ENCODE data around the gene SLC4A2.
"Not testable (repeated sequence)": the region's sequence is repeated elsewhere in the genome, so short reads cannot be mapped to it uniquely, and the experiment has no call there.

Gene SLC4A2

DNA sequence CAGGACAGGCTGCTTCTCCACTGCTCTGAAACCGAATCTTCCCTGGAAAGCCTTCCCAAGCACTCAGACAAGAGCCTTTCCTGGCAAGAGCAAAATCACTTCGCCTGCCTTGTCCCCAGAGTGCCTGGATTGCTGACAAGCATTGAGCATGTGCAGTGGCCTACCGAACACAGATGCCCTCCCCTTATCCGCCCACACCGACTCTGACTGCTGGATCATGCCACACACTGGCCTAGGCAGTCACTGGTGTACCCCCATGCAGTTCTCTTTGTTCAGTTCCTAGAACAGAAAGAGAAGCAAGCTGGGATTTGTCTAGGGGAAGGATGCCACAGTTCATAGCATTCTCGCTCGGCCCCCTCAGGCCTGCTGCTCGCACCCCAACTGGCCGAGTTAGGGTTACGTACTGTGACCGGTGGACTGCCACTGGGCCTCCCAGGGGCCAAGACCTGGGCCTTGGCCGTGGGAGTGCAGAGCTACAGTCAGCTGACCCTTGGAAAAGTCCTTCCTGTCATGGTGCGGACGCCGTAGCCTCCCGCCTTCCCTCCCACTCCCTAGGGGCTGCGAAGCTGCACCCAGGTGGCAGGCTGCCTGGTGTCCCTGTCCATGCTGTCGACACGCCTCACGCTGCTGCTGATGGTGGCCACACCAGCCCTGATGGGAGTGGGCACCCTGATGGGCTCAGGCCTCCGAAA, 24.2 kb upstream of the SLC4A2 start:
- H3K27me3 ChIP-seq (ENCODE audit: insufficient read depth, insufficient read length), result no peaks in the 10 kb centered on the region
- H3K4me3 ChIP-seq (ENCODE audit: insufficient read length, low read depth), result no peak overlapping the region
- H3K36me3 ChIP-seq (ENCODE audit: insufficient read depth, insufficient read length, low read length), result peaks cover 57% of the 10 kb centered on the region
- TF ChIP-seq YY1 (IDR thresholded peaks at IDR 0.05; ENCODE audit: insufficient read depth, insufficient read length) (no peak), ZNF274 (IDR thresholded peaks at IDR 0.05; ENCODE audit: low read depth, low read length) (no peak), SUZ12 (IDR thresholded peaks at IDR 0.05; ENCODE audit: extremely low read depth, insufficient read depth, insufficient read length) (no peak)
- no peaks in the 10 kb centered on the region for H3K9me3 ChIP-seq (ENCODE audit: insufficient read depth, low read length)
- H3K9ac ChIP-seq (ENCODE audit: insufficient read length, low read depth), result no peak overlapping the region
- no peak for DNase-seq (ENCODE audit: low read depth, low spot score)
- H3K4me1 ChIP-seq (ENCODE audit: insufficient read depth, insufficient read length), result peaks cover 11% of the 10 kb centered on the region

DNA sequence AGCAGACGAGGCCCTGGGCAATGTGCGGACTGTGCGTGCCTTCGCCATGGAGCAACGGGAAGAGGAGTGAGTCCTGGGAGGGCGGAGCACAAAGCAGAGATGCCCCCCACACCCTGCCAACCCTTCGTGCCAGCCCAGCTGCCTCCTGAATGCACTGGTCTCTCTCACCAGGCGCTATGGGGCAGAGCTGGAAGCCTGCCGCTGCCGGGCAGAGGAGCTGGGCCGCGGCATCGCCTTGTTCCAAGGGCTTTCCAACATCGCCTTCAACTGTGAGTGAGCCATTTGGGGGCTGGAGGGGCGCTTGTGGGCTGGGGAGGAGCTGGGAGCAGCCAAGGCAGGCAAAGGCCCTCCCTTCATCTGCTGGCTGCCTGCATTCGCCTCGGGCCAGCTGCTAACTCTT, 23.5 kb upstream of the SLC4A2 start:
- DNase-seq (ENCODE audit: low read depth, low spot score), result no peak
- Histone ChIP-seq H3K4me1 (ENCODE audit: insufficient read depth, insufficient read length) (peaks cover 11% of the 10 kb centered on the region), H3K27me3 (ENCODE audit: insufficient read depth, insufficient read length) (no peaks in the 10 kb centered on the region), H3K36me3 (ENCODE audit: insufficient read depth, insufficient read length, low read length) (peaks cover 57% of the 10 kb centered on the region), H3K4me3 (ENCODE audit: insufficient read length, low read depth) (no peak overlapping the region), H3K9me3 (ENCODE audit: insufficient read depth, low read length) (no peaks in the 10 kb centered on the region), H3K9ac (ENCODE audit: insufficient read length, low read depth) (no peak overlapping the region)
- no peak for TF ChIP-seq YY1 (IDR thresholded peaks at IDR 0.05; ENCODE audit: insufficient read depth, insufficient read length)
- no peak for TF ChIP-seq ZNF274 (IDR thresholded peaks at IDR 0.05; ENCODE audit: low read depth, low read length)
- no peak for TF ChIP-seq SUZ12 (IDR thresholded peaks at IDR 0.05; ENCODE audit: extremely low read depth, insufficient read depth, insufficient read length)

DNA sequence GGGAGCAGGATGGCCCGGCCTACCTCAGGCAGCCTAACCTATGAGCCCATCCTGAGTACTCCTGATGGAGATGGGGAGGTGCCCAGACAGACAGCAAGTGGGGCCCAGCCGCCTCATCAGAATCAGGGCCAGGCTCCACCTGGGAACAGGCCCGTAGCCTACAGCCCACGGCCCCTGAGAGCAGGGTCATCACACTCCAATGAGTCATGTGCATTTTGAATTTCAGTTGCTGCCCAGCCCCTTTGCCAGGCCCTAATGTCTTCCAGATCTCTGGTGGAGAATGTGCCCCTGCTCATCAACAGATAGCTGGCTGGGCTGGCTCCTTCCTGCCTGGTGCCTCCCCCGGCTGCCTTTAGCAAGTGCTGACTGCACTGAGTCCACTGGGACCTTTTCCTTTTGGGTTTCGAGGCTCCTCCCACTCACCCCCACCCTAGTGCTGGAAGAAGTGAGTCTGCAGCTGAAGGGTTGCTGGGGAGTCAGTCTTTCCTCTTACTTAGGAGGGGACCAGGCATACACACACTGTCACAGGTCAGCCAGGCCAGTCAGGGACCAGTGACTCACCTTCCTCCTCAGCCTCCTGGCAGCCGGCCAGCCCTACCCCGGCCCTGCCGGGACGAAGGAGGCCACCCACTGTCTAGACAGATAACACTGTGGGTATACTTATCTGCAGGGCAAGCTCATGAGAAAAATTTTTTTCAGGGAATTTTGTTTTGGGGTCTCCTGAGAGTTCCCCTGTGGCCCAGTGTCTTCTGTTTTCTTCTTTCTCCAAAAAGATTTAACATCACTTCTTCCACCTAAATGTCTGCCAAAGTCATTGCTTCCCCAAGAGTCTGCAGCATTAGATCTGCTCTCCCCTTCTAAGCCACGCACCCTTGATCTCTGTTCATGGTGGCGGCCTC, 20.2 kb upstream of the SLC4A2 start:
- TF ChIP-seq SUZ12 (IDR thresholded peaks at IDR 0.05; ENCODE audit: extremely low read depth, insufficient read depth, insufficient read length) (no peak), YY1 (IDR thresholded peaks at IDR 0.05; ENCODE audit: insufficient read depth, insufficient read length) (no peak), ZNF274 (IDR thresholded peaks at IDR 0.05; ENCODE audit: low read depth, low read length) (no peak)
- no peak for DNase-seq (ENCODE audit: low read depth, low spot score)
- H3K9me3 ChIP-seq (ENCODE audit: insufficient read depth, low read length), result no peaks in the 10 kb centered on the region

DNA sequence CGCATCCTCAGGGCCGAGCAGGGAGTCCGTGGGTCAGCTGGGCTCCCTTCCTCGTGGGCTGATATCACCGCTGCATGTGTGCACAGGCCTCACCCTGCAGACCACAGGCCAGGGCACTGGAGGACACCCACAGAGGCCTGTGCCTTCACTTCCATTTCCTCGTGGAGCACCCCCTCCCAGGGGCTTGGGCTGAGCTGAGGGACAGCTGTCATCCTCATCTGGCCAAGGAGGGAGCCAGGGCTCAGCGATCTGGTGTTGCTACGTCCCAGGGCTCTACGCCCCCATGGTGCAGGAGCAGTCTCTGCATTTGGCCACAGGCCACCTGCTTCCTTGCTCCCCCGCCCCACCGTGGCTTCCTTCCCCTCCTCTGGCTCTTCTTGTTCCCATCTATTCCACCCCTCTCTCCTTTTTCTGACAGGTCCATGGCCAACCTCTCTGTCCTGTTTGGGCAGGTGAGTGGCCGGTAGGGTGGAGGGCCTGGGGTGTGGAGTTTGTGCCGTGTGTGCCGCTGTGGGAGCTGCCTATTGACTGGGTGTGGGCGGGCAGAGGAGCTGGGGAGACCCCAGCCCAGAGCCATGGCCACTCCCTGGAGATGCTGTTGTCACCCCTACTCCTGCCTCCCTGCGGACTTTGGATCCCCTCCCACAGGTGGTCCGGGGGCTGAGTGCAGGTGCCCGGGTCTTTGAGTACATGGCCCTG, 19.4 kb upstream of the SLC4A2 start:
- Histone ChIP-seq H3K9me3 (ENCODE audit: insufficient read depth, low read length) (no peaks in the 10 kb centered on the region), H3K4me3 (ENCODE audit: insufficient read length, low read depth) (no peak overlapping the region), H3K36me3 (ENCODE audit: insufficient read depth, insufficient read length, low read length) (peaks cover 50% of the 10 kb centered on the region), H3K4me1 (ENCODE audit: insufficient read depth, insufficient read length) (peaks cover 11% of the 10 kb centered on the region), H3K27me3 (ENCODE audit: insufficient read depth, insufficient read length) (no peaks in the 10 kb centered on the region), H3K9ac (ENCODE audit: insufficient read length, low read depth) (no peak overlapping the region)
- no peak for TF ChIP-seq SUZ12 (IDR thresholded peaks at IDR 0.05; ENCODE audit: extremely low read depth, insufficient read depth, insufficient read length)
- no peak for TF ChIP-seq ZNF274 (IDR thresholded peaks at IDR 0.05; ENCODE audit: low read depth, low read length)
- no peak for TF ChIP-seq YY1 (IDR thresholded peaks at IDR 0.05; ENCODE audit: insufficient read depth, insufficient read length)
- DNase-seq (ENCODE audit: low read depth, low spot score), result no peak

More for the DNA sequence above, 20.2 kb upstream of the SLC4A2 start:
- H3K4me1 ChIP-seq (ENCODE audit: insufficient read depth, insufficient read length), result peaks cover 11% of the 10 kb centered on the region
- peaks cover 53% of the 10 kb centered on the region for H3K36me3 ChIP-seq (ENCODE audit: insufficient read depth, insufficient read length, low read length)
- peak overlapping the region; percentile 61 for H3K9ac ChIP-seq (ENCODE audit: insufficient read length, low read depth)
- H3K27me3 ChIP-seq (ENCODE audit: insufficient read depth, insufficient read length), result no peaks in the 10 kb centered on the region
- no peak overlapping the region for H3K4me3 ChIP-seq (ENCODE audit: insufficient read length, low read depth)

DNA sequence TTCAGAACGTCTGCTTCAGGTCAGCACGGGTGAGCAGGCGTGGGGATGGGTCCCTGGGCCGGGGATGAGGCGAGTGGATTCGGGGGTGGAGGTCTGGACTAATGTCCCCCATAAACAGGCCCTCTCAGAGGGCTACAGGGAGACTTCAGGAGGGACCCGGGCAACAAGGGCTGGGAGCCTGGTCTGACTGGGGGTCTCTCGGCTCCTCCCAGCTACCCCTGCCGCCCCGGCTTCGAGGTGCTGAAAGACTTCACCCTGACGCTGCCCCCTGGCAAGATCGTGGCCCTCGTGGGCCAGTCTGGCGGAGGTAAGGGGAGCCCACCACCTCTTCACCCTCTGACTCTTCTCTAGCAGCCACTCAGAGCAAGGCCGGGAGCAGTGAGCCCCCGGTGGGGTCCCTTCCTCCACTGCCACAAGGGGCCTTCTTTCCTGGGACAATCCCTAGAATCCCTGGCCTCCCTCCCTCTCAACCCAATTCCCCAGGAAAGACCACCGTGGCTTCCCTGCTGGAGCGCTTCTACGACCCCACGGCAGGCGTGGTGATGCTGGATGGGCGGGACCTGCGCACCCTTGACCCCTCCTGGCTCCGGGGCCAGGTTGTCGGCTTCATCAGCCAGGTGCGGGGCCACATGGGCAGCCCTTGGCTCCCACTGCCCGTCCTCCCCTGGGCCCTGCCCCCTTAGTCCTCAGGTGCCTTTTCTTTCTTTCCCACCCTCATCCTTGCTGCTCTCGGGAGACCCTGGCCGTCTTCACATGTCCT, 18.6 kb upstream of the SLC4A2 start:
- Histone ChIP-seq H3K9ac (ENCODE audit: insufficient read length, low read depth) (no peak overlapping the region), H3K9me3 (ENCODE audit: insufficient read depth, low read length) (no peaks in the 10 kb centered on the region), H3K27me3 (ENCODE audit: insufficient read depth, insufficient read length) (no peaks in the 10 kb centered on the region), H3K4me3 (ENCODE audit: insufficient read length, low read depth) (no peak overlapping the region), H3K36me3 (ENCODE audit: insufficient read depth, insufficient read length, low read length) (peaks cover 47% of the 10 kb centered on the region), H3K4me1 (ENCODE audit: insufficient read depth, insufficient read length) (peaks cover 11% of the 10 kb centered on the region)
- no peak for TF ChIP-seq YY1 (IDR thresholded peaks at IDR 0.05; ENCODE audit: insufficient read depth, insufficient read length)
- no peak for TF ChIP-seq ZNF274 (IDR thresholded peaks at IDR 0.05; ENCODE audit: low read depth, low read length)
- TF ChIP-seq SUZ12 (IDR thresholded peaks at IDR 0.05; ENCODE audit: extremely low read depth, insufficient read depth, insufficient read length), result no peak
- DNase-seq (ENCODE audit: low read depth, low spot score), result no peak

DNA sequence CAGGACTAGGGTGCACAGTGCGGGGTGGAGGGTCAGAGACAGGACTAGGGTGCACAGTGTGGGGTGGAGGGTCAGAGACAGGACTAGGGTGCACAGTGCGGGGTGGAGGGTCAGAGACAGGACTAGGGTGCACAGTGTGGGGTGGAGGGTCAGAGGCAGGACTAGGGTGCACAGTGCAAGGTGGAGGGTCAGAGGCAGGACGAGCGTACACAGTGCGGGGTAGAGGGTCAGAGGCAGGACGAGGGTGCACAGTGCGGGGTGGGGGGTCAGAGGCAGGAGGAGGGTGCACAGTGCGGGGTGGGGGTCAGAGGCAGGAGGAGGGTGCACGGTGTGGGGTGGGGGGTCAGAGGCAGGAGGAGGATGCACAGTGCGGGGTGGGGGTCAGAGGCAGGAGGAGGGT, 15.9 kb upstream of the SLC4A2 start:
- not testable (repeated sequence) for H3K4me1 ChIP-seq (ENCODE audit: insufficient read depth, insufficient read length); H3K4me3 ChIP-seq (ENCODE audit: insufficient read length, low read depth); DNase-seq (ENCODE audit: low read depth, low spot score); H3K9me3 ChIP-seq (ENCODE audit: insufficient read depth, low read length); H3K27me3 ChIP-seq (ENCODE audit: insufficient read depth, insufficient read length); H3K9ac ChIP-seq (ENCODE audit: insufficient read length, low read depth)
- peaks cover 43% of the 10 kb centered on the region for H3K36me3 ChIP-seq (ENCODE audit: insufficient read depth, insufficient read length, low read length)

Data from NT2/D1 (cell line).